HCT116 (cell line): ENCODE results near the gene ASB6. TPM values are rescaled to one million over a fixed set of nuclear protein-coding genes. Genes with fewer than 3 reads are reported as not detected.

Source experiments
- ATAC-seq: fragments of 200-7000 bp; cut with Tn5 transposase; 2 replicates; pipeline ENCODE4 v1.9.1; 2020; ENCODE audit warnings: mild to moderate bottlenecking, moderate library complexity
- BruUV-seq: library from RNA; stranded (reverse); fragments of 400-500 nt; replicated peaks from 2 replicates; lab custom pipeline; 2021; lab: Mats Ljungman, UMichigan
- CTCF ChIA-PET: fragments of 300-600 bp; sonication (Branson Sonifier 250); formaldehyde crosslinking; loops from one replicate; lab custom pipeline; 2021; ENCODE audit warnings: antibody characterized with exemption; lab: Charles Lee
- POLR2A ChIA-PET: fragments of 300-600, 350-600 bp; sonication (Branson Sonifier 250); formaldehyde crosslinking; loops from one replicate; lab custom pipeline; 2021; ENCODE audit warnings: antibody characterized with exemption; lab: Charles Lee
- RAD21 ChIA-PET, 2 experiments: fragments of 300-600 bp; sonication (Branson Sonifier 250); formaldehyde crosslinking; loops; one replicate each; lab custom pipeline; 2023; ENCODE audit warnings: low total read pairs in 2 of 2; ENCODE audit not compliant: uncharacterized antibody in 2 of 2, unreplicated experiment in 2 of 2, low non-redundant PET in 1 of 2; lab: Charles Lee
- DNase-seq: peaks from one replicate; pipeline ENCODE4 v3.0.0-alpha.2; 2010; ENCODE audit warnings: low read depth, low spot score
- H2AFZ ChIP-seq: fragments of 200-600 bp; shearing (Covaris generic), sonication (generic); 2 replicates; pipeline ENCODE4 v1.6.1; 2017; ENCODE audit warnings: low read depth, mixed run types, mixed read lengths, antibody characterized with exemption, low read length; ENCODE audit not compliant: poor library complexity, severe bottlenecking
- H3K27ac ChIP-seq: 2 replicates; pipeline ENCODE4 v1.5.1; 2012; ENCODE audit warnings: low read depth, low read length
- H3K27me3 ChIP-seq: fragments of 200-600 bp; sonication (generic); 2 replicates; pipeline ENCODE4 v1.6.1; 2016; ENCODE audit warnings: mixed run types, low read length, mixed read lengths; ENCODE audit not compliant: insufficient read depth
- H3K36me3 ChIP-seq, 2 experiments: fragments of 200-500 bp in 1 of 2; fragments of 200-600 bp in 1 of 2; sonication (Bioruptor generic) in 1 of 2; sonication (generic) in 1 of 2; 2 replicates each; pipeline versions ENCODE4 v1.5.1 to v1.6.1; 2014 to 2016; ENCODE audit warnings: low read length in 2 of 2, inconsistent platforms in 1 of 2, mixed read lengths in 1 of 2, mixed run types in 1 of 2; ENCODE audit not compliant: insufficient read depth in 2 of 2, control insufficient read depth in 1 of 2
- H3K4me1 ChIP-seq, 2 experiments: fragments of 200-600 bp in 1 of 2; sonication (generic) in 1 of 2; 2 replicates each; pipeline versions ENCODE4 v1.5.1 to v1.6.1; 2012 to 2017; ENCODE audit warnings: low read length in 2 of 2, inconsistent platforms in 1 of 2, mild to moderate bottlenecking in 1 of 2, mixed read lengths in 1 of 2, mixed run types in 1 of 2, moderate library complexity in 1 of 2; ENCODE audit not compliant: insufficient read depth in 2 of 2, control insufficient read depth in 1 of 2
- H3K4me2 ChIP-seq: fragments of 200-600 bp; sonication (generic); 2 replicates; pipeline ENCODE4 v1.6.1; 2017; ENCODE audit warnings: mixed run types, low read length, mixed read lengths
- H3K4me3 ChIP-seq, 2 experiments: fragments of 200-600 bp in 1 of 2; sonication (generic) in 1 of 2; replicated peaks in 1 of 2; 2 replicates each; pipeline ENCODE4 v1.5.1; 2011 to 2016; ENCODE audit warnings: low read length in 2 of 2, control low read depth in 1 of 2, low read depth in 1 of 2, mild to moderate bottlenecking in 1 of 2, mixed read lengths in 1 of 2, mixed run types in 1 of 2
- H3K79me2 ChIP-seq: fragments of 200-600 bp; sonication (generic); 2 replicates; pipeline ENCODE4 v1.6.1; 2017; ENCODE audit warnings: mild to moderate bottlenecking, mixed run types, low read length, moderate library complexity, mixed read lengths; ENCODE audit not compliant: insufficient read depth
- H3K9ac ChIP-seq: fragments of 200-600 bp; sonication (generic); 2 replicates; pipeline ENCODE4 v1.6.1; 2016; ENCODE audit warnings: low read length, mixed read lengths
- H3K9me2 ChIP-seq: fragments of 200-600 bp; sonication (generic), shearing (Covaris generic); 2 replicates; pipeline ENCODE4 v1.6.1; 2017; ENCODE audit warnings: mixed run types, mild to moderate bottlenecking, moderate library complexity; ENCODE audit not compliant: insufficient read depth
- H3K9me3 ChIP-seq, 2 experiments: fragments of 200-500 bp in 1 of 2; fragments of 200-600 bp in 1 of 2; sonication (Bioruptor generic) in 1 of 2; sonication (generic) in 1 of 2; 2 replicates each; pipeline ENCODE4 v1.6.1; 2014 to 2017; ENCODE audit warnings: low read length in 2 of 2, mixed read lengths in 2 of 2, inconsistent platforms in 1 of 2, low read depth in 1 of 2, mild to moderate bottlenecking in 1 of 2, mixed run types in 1 of 2, moderate library complexity in 1 of 2; ENCODE audit not compliant: control insufficient read depth in 1 of 2, insufficient read depth in 1 of 2
- H4K20me1 ChIP-seq: fragments of 200-600 bp; sonication (generic), shearing (Covaris generic); 2 replicates; pipeline ENCODE4 v1.6.1; 2017; ENCODE audit warnings: mixed run types, mild to moderate bottlenecking, moderate library complexity; ENCODE audit not compliant: insufficient read depth
- CEBPB ChIP-seq: IDR thresholded peaks from 2 replicates; pipeline ENCODE4 v1.6.1; 2012; ENCODE audit warnings: low read depth
- EZH2phosphoT487 ChIP-seq: fragments of 200-600 bp; IDR thresholded peaks from 2 replicates; pipeline ENCODE4 v1.6.1; 2018; ENCODE audit warnings: antibody characterized with exemption, borderline replicate concordance
- FOSL1 ChIP-seq: IDR thresholded peaks from 2 replicates; pipeline ENCODE4 v1.6.1; 2012; ENCODE audit warnings: low read depth
- POLR2A ChIP-seq: IDR thresholded peaks from 2 replicates; pipeline ENCODE4 v1.7.0; 2011; ENCODE audit warnings: borderline replicate concordance; ENCODE audit not compliant: insufficient read depth, insufficient read length; ENCODE audit errors: extremely low read depth
- SIN3A ChIP-seq: IDR thresholded peaks from 2 replicates; pipeline ENCODE4 v1.6.1; 2012; ENCODE audit warnings: low read depth
- intact Hi-C: fragments of 100-400 bp; cut with micrococcal nuclease; formaldehyde crosslinking; loops from 2 replicates; pipeline ENCODE4 v1.10.0; 2022
- total RNA-seq: library from RNA; stranded (reverse); gene quantifications from one replicate; pipeline ENCODE4 v1.2.1, GENCODE V29; 2021; ENCODE audit not compliant: unreplicated experiment
- TF ChIP-seq, protein P1 (sequence below): IDR thresholded peaks from 2 replicates; pipeline ENCODE4 v1.6.1; 2012
- TF ChIP-seq, protein P2 (sequence below): IDR thresholded peaks from 2 replicates; pipeline ENCODE4 v1.6.1; 2012; ENCODE audit warnings: low read depth
- TF ChIP-seq, protein P3 (sequence below), 3 experiments: fragments of 200-600 bp in 1 of 3; sonication (generic) in 1 of 3; IDR thresholded peaks in 2 of 3; conservative IDR thresholded peaks in 1 of 3; 2 replicates each; pipeline ENCODE4 v1.5.1; 2012 to 2017; ENCODE audit warnings: low read depth in 2 of 3, low read length in 2 of 3, antibody characterized with exemption in 1 of 3, borderline replicate concordance in 1 of 3, control low read depth in 1 of 3, mild to moderate bottlenecking in 1 of 3, mixed read lengths in 1 of 3, mixed run types in 1 of 3, moderate library complexity in 1 of 3; ENCODE audit not compliant: insufficient read depth in 1 of 3
- TF ChIP-seq, protein P4 (sequence below): IDR thresholded peaks from 2 replicates; pipeline ENCODE4 v1.6.1; 2011; ENCODE audit warnings: mild to moderate bottlenecking, low read length, moderate library complexity; ENCODE audit not compliant: insufficient replicate concordance; ENCODE audit errors: extremely low read depth

Gene ASB6
- total RNA-seq, 1 experiment from 2014 or later = 21.6 TPM

DNA sequence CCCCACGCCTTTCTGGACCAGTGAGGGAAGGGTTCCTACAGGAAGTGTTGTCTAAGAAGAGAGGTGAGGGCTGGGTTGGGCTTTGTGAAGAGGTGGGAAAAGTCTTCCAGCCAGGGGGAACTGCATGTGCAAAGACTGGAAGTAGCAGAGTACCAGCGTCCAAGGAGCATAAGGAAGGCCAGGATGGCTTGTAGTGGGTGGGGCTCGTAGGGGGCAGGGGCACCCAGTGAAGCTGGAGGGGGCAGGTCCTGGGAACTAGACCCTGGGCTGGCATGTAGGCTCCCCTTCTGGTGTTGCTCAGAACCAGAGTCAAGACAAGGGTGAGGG lies 43.9 kb upstream of the ASB6 start:
- RAD21 ChIA-PET = no interaction called here
- CTCF ChIA-PET = interaction anchor here (1.2 kb wide), 1 partner anchor 104 kb away, joined by 3 read pairs; no protein-coding TSS in a partner anchor
- H3K9me2 ChIP-seq = no peaks in the 10 kb centered on the region
- no peaks in the 10 kb centered on the region for H3K36me3 ChIP-seq
- BruUV-seq = no TSS peak
- H3K79me2 ChIP-seq = no peaks in the 10 kb centered on the region
- intact Hi-C loops = no loop called here
- peak overlapping the region; percentile 71 for H3K4me2 ChIP-seq
- POLR2A ChIA-PET = no interaction called here
- H3K4me3 ChIP-seq = peak overlapping the region in 1 of 2 experiments; percentile 27; a peak in 1 of 4 replicates
- H3K9ac ChIP-seq = peak overlapping the region; percentile 47
- TF ChIP-seq, protein P1, sequence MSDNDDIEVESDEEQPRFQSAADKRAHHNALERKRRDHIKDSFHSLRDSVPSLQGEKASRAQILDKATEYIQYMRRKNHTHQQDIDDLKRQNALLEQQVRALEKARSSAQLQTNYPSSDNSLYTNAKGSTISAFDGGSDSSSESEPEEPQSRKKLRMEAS = no peak
- TF ChIP-seq, protein P2, sequence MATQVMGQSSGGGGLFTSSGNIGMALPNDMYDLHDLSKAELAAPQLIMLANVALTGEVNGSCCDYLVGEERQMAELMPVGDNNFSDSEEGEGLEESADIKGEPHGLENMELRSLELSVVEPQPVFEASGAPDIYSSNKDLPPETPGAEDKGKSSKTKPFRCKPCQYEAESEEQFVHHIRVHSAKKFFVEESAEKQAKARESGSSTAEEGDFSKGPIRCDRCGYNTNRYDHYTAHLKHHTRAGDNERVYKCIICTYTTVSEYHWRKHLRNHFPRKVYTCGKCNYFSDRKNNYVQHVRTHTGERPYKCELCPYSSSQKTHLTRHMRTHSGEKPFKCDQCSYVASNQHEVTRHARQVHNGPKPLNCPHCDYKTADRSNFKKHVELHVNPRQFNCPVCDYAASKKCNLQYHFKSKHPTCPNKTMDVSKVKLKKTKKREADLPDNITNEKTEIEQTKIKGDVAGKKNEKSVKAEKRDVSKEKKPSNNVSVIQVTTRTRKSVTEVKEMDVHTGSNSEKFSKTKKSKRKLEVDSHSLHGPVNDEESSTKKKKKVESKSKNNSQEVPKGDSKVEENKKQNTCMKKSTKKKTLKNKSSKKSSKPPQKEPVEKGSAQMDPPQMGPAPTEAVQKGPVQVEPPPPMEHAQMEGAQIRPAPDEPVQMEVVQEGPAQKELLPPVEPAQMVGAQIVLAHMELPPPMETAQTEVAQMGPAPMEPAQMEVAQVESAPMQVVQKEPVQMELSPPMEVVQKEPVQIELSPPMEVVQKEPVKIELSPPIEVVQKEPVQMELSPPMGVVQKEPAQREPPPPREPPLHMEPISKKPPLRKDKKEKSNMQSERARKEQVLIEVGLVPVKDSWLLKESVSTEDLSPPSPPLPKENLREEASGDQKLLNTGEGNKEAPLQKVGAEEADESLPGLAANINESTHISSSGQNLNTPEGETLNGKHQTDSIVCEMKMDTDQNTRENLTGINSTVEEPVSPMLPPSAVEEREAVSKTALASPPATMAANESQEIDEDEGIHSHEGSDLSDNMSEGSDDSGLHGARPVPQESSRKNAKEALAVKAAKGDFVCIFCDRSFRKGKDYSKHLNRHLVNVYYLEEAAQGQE = no peak
- TF ChIP-seq POLR2A = no peak
- TF ChIP-seq CEBPB = no peak
- TF ChIP-seq, protein P3, sequence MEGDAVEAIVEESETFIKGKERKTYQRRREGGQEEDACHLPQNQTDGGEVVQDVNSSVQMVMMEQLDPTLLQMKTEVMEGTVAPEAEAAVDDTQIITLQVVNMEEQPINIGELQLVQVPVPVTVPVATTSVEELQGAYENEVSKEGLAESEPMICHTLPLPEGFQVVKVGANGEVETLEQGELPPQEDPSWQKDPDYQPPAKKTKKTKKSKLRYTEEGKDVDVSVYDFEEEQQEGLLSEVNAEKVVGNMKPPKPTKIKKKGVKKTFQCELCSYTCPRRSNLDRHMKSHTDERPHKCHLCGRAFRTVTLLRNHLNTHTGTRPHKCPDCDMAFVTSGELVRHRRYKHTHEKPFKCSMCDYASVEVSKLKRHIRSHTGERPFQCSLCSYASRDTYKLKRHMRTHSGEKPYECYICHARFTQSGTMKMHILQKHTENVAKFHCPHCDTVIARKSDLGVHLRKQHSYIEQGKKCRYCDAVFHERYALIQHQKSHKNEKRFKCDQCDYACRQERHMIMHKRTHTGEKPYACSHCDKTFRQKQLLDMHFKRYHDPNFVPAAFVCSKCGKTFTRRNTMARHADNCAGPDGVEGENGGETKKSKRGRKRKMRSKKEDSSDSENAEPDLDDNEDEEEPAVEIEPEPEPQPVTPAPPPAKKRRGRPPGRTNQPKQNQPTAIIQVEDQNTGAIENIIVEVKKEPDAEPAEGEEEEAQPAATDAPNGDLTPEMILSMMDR (IDR thresholded peaks at IDR 0.05 in 2 of 3, conservative IDR thresholded peaks at IDR 0.05 in 1 of 3; ENCODE audit: borderline replicate concordance in 1 of 3, insufficient read depth in 1 of 3, low read depth in 2 of 3, low read length in 2 of 3) = no peak
- no peak for TF ChIP-seq EZH2phosphoT487
- TF ChIP-seq, protein P4, sequence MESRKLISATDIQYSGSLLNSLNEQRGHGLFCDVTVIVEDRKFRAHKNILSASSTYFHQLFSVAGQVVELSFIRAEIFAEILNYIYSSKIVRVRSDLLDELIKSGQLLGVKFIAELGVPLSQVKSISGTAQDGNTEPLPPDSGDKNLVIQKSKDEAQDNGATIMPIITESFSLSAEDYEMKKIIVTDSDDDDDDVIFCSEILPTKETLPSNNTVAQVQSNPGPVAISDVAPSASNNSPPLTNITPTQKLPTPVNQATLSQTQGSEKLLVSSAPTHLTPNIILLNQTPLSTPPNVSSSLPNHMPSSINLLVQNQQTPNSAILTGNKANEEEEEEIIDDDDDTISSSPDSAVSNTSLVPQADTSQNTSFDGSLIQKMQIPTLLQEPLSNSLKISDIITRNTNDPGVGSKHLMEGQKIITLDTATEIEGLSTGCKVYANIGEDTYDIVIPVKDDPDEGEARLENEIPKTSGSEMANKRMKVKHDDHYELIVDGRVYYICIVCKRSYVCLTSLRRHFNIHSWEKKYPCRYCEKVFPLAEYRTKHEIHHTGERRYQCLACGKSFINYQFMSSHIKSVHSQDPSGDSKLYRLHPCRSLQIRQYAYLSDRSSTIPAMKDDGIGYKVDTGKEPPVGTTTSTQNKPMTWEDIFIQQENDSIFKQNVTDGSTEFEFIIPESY = no peak
- no peak for TF ChIP-seq SIN3A
- no peak for TF ChIP-seq FOSL1
- H3K27me3 ChIP-seq = no peaks in the 10 kb centered on the region
- no peaks in the 10 kb centered on the region for H3K9me3 ChIP-seq
- no peaks in the 10 kb centered on the region for H4K20me1 ChIP-seq
- ATAC-seq (peak; percentile 8; the same call in 1 of the 2 replicates), DNase-seq (no peak)
- H2AFZ ChIP-seq = no peak overlapping the region
- H3K4me1 ChIP-seq = peaks cover 18 to 53% of the 10 kb centered on the region in 2 experiments
- peak overlapping the region; percentile 36; the same call in 1 of the 2 replicates for H3K27ac ChIP-seq
